Measurements from ENCODE around the gene NUCB1. TPM values are rescaled to one million over a fixed set of nuclear protein-coding genes. Genes with fewer than 3 reads are reported as not detected.

NUCB1 gene
- total and polyA plus RNA-seq, 8 donors = 68.9 to 503 (median 123) TPM

DNA sequence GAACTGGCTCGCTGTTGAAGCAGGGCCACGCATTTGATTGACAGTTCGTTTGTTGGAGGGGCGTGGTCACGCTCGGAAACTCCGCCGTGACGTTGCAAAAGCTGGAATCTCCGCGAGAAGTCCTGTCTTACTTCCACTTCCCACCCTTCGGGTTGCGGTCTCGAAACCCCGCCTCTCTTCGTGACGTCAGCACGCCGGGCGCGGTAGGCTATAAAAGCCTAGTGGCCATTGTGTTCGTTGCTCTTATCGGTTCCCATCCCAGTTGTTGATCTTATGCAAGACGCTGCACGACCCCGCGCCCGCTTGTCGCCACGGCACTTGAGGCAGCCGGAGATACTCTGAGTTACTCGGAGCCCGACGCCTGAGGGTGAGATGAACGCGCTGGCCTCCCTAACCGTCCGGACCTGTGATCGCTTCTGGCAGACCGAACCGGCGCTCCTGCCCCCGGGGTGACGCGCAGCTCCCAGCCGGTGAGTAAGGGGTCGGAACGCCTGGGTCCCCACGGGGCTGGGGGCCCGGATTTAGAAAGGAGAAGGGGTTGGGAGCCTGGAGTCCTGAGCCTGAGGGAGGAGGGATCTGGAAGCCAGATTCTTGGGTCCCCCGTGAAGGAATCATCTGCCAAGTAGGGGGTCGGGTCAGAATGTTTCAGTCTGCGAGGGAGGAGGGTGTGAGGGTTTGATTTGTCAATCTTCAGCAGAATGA, 27.8 kb upstream of the NUCB1 start, which contains the start of gene PPP1R15A:
Gene PPP1R15A, plus strand, starts transcription at position 240 of the 702 bp plus-strand sequence. CDS start 813 bp downstream, outside the sequence.
- DNase-seq = peak; percentile 99
- 0 to 1% (median 0%) methylated on average over 26 to 53 of the region's 53 CpGs for whole genome bisulfite sequencing, 5 donors
- Histone ChIP-seq H3K4me3 (peak within 1 kb of the TSS; percentile 73 to 100 (median 96)), H3K27ac (peak within 1 kb of the TSS; percentile 98 to 100 (median 100)), H3K27me3 (no peaks in the 10 kb centered on the region), H3K4me1 (peaks cover 55 to 67% (median 65%) of the 10 kb centered on the region in 4 donors), H3K9me3 (no peaks in the 10 kb centered on the region), H3K36me3 (peaks cover 30 to 42% (median 35%) of the 10 kb centered on the region in 4 donors)
- intact Hi-C loops (cut with DNase I; ENCODE audit: low total_unique reads) = no loop called here
- peak; percentile 98 to 100 (median 100) for TF ChIP-seq POLR2AphosphoS5 (IDR thresholded peaks at IDR 0.05)
- peak; percentile 50 for TF ChIP-seq EP300 (IDR thresholded peaks at IDR 0.05)
- peak in 2 of 4 donors; percentile 95 to 98 for TF ChIP-seq POLR2A (IDR thresholded peaks at IDR 0.05)
- peak in 2 of 7 experiments; percentile 8 to 41 for TF ChIP-seq CTCF (IDR thresholded peaks at IDR 0.05)

DNA sequence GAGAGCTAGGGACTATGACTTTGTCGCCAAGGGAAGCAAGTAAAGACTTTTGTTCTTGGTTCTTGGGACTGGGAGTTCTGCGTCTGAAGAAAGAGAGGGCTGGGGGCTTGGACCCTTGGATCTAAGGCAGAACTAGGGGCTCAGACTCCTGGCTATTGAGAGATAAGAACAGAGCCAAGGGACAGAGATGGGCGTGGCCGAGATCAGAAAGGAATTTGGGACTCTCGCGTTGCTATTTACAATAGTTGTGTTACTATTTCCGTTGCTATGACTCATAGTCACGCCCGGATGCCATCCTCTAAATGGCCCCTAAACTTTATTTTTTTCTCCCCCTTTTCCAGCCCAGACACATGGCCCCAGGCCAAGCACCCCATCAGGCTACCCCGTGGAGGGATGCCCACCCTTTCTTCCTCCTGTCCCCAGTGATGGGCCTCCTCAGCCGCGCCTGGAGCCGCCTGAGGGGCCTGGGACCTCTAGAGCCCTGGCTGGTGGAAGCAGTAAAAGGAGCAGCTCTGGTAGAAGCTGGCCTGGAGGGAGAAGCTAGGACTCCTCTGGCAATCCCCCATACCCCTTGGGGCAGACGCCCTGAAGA, 27.1 kb upstream of the NUCB1 start:
- Histone ChIP-seq H3K27me3 (no peaks in the 10 kb centered on the region), H3K36me3 (peaks cover 34 to 49% (median 40%) of the 10 kb centered on the region in 4 donors), H3K4me3 (peak overlapping the region; percentile 73 to 100 (median 96)), H3K27ac (peak overlapping the region; percentile 98 to 100 (median 100)), H3K9me3 (no peaks in the 10 kb centered on the region), H3K4me1 (peaks cover 52 to 67% (median 65%) of the 10 kb centered on the region in 4 donors)
- WGBS, 5 donors = 0 to 3% (median 2%) methylated on average over 14 of the region's 14 CpGs
- DNase-seq = peak; percentile 90 to 97
- TF ChIP-seq POLR2A (IDR thresholded peaks at IDR 0.05) (no peak), POLR2AphosphoS5 (IDR thresholded peaks at IDR 0.05) (peak; percentile 63 to 81 (median 77)), EP300 (IDR thresholded peaks at IDR 0.05) (no peak)
- intact Hi-C loops (cut with DNase I; ENCODE audit: low total_unique reads) = no loop called here

- no peaks in the 10 kb centered on the region for H3K27me3 ChIP-seq
- intact Hi-C loops (cut with DNase I; ENCODE audit: low total_unique reads) = no loop called here
- WGBS, 5 donors = 26 to 31% (median 31%) methylated on average over 14 of the region's 14 CpGs
- peaks cover 51 to 67% (median 65%) of the 10 kb centered on the region in 4 donors for H3K4me1 ChIP-seq
- H3K27ac ChIP-seq = peak overlapping the region; percentile 98 to 100 (median 100)
- peaks cover 34 to 54% (median 46%) of the 10 kb centered on the region in 4 donors for H3K36me3 ChIP-seq
- TF ChIP-seq POLR2AphosphoS5 (IDR thresholded peaks at IDR 0.05) = peak in 1 of 3 donors; percentile 21
- no peak for TF ChIP-seq POLR2A (IDR thresholded peaks at IDR 0.05)
- no peak for TF ChIP-seq EP300 (IDR thresholded peaks at IDR 0.05)
- peak in 1 of 2 donors; percentile 63 for DNase-seq
- peak overlapping the region; percentile 73 to 100 (median 96) for H3K4me3 ChIP-seq
- no peaks in the 10 kb centered on the region for H3K9me3 ChIP-seq
Observed at GRCh38 chr19:48873476-48874302, 26.4 kb upstream of the NUCB1 start.

DNA sequence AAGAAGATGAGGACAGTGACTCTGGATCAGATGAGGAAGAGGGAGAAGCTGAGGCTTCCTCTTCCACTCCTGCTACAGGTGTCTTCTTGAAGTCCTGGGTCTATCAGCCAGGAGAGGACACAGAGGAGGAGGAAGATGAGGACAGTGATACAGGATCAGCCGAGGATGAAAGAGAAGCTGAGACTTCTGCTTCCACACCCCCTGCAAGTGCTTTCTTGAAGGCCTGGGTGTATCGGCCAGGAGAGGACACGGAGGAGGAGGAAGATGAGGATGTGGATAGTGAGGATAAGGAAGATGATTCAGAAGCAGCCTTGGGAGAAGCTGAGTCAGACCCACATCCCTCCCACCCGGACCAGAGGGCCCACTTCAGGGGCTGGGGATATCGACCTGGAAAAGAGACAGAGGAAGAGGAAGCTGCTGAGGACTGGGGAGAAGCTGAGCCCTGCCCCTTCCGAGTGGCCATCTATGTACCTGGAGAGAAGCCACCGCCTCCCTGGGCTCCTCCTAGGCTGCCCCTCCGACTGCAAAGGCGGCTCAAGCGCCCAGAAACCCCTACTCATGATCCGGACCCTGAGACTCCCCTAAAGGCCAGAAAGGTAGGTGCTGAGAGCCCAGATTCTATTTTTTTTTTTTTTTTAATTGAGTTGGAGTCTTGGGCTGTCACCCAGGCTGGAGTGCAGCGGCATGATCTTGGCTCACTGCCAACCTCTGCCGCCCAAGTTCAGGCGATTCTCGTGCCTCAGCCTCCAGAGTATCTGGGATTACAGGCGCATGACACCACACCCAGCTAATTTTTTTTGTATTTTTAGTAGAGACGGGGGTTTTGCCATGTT, 25.6 kb upstream of the NUCB1 start:
- WGBS, 5 donors = 7 to 21% (median 12%) methylated on average over 17 of the region's 17 CpGs
- H3K27ac ChIP-seq = peak overlapping the region; percentile 98 to 100 (median 100)
- H3K36me3 ChIP-seq = peaks cover 34 to 59% (median 50%) of the 10 kb centered on the region in 4 donors
- no peaks in the 10 kb centered on the region for H3K9me3 ChIP-seq
- H3K27me3 ChIP-seq = no peaks in the 10 kb centered on the region
- H3K4me1 ChIP-seq = peaks cover 55 to 70% (median 68%) of the 10 kb centered on the region in 4 donors
- DNase-seq = peak; percentile 61 to 75
- TF ChIP-seq POLR2A (IDR thresholded peaks at IDR 0.05) (no peak), EP300 (IDR thresholded peaks at IDR 0.05) (no peak), CTCF (IDR thresholded peaks at IDR 0.05) (no peak), POLR2AphosphoS5 (IDR thresholded peaks at IDR 0.05) (no peak)
- H3K4me3 ChIP-seq = peak overlapping the region; percentile 73 to 100 (median 96)
- intact Hi-C loops (cut with DNase I; ENCODE audit: low total_unique reads) = no loop called here

Data from stomach (tissue), 9 donors.